D721Med (cell line): ENCODE data around the gene ELAC2.
A peak's percentile ranks its signal among the peaks of the same experiment; 100 is the strongest.

Experiments
- DNase-seq: peaks from one replicate; pipeline ENCODE4 v3.0.0; 2011; ENCODE audit warnings: low spot score; ENCODE audit not compliant: insufficient read length
- FAIRE-seq: peaks from 2 replicates; lab custom pipeline; 2011; peaks lifted over from hg19 to GRCh38; lab: Jason Lieb, UNC
- CTCF ChIP-seq: IDR thresholded peaks from 2 replicates; pipeline ENCODE4 v1.5.1; 2012; ENCODE audit warnings: mild to moderate bottlenecking, control low read depth; ENCODE audit not compliant: insufficient read depth; ENCODE audit errors: missing control alignments

ELAC2 gene

GRCh38 chr17:13030459-13031300, 12.9 kb upstream of the ELAC2 start:
- FAIRE-seq (peak; percentile 78), DNase-seq (peak; percentile 36)
- TF ChIP-seq CTCF = peak; percentile 43

- no peak for FAIRE-seq
- no peak for TF ChIP-seq CTCF
- no peak for DNase-seq
Observed at GRCh38 chr17:13030056-13030455, 12.2 kb upstream of the ELAC2 start.

GRCh38 chr17:13029340-13029739, 11.5 kb upstream of the ELAC2 start:
- TF ChIP-seq CTCF = no peak
- DNase-seq = no peak
- no peak for FAIRE-seq

GRCh38 chr17:13027246-13027645, 9.4 kb upstream of the ELAC2 start:
- DNase-seq = no peak
- no peak for TF ChIP-seq CTCF
- no peak for FAIRE-seq

GRCh38 chr17:13025687-13026086, 7.9 kb upstream of the ELAC2 start:
- FAIRE-seq (no peak), DNase-seq (no peak)
- TF ChIP-seq CTCF = no peak

GRCh38 chr17:13025258-13025627, 7.4 kb upstream of the ELAC2 start:
- no peak for TF ChIP-seq CTCF
- FAIRE-seq (no peak), DNase-seq (no peak)

- TF ChIP-seq CTCF = peak; percentile 61
- DNase-seq (no peak), FAIRE-seq (no peak)
Observed at GRCh38 chr17:13024526-13025257, 6.9 kb upstream of the ELAC2 start.
